ENCODE measurements around the gene PCDH9.

Gene PCDH9

DNA sequence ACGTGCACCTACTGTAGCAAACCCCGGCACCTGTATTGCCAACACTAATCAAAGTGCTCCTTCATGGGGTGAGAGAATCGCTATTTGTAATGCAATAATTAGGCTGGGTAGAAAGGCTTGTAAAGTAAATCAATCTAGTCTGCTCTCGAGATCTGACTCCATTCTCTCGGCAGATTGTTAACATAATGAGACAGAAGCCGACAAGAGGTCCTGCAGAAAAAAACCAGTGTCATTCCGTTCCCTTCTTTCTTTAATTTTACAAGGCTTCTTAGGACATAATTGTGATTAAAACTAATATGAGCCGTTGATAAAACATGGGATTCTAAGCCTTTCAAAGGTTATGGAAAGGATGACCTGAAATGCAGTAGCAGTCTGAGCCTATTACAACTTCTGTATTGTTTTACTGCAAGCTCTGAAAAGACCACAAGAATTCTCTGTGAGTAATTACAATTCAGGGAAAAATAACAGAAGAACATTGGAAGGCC, 530.0 kb downstream of the PCDH9 start:
- DNase-seq = peak; percentile 17

DNA sequence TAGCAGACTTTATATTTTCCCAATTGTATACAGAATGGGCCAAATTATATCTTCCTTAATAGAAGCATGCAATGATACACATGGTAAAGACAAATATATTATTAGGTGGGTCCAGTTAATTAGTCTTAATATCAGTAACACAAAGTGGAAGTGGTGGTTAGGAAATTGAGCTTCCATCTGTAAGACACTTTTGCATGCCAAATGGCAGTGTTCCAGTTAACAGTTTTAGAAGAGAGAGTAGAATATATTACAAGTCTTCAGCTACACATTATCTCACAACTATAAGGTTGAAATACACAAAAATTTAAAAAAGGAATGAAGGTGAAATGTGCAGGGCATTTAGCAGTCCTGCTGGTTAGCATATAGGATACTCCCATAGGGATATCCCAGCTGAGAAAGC, 536.5 kb downstream of the PCDH9 start:
- no peak for DNase-seq

DNA sequence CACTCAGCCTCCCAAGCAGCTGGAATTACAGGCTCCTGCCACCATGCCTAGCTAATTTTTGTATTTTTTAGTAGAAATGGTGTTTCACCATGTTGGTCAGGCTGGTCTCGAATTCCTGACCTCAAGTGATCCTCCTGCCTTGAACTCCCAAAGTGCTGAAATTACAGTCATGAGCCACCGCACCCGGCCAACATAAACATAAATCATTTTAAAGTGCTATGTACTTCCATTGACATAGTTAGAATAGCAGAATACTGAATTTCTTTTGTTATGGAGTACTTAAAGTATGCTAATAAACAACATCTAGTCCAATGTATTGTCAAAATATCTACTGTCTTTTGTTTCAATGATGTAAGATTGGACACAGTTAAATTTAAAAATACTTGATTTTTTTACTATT, 539.0 kb downstream of the PCDH9 start:
- DNase-seq = no peak

DNA sequence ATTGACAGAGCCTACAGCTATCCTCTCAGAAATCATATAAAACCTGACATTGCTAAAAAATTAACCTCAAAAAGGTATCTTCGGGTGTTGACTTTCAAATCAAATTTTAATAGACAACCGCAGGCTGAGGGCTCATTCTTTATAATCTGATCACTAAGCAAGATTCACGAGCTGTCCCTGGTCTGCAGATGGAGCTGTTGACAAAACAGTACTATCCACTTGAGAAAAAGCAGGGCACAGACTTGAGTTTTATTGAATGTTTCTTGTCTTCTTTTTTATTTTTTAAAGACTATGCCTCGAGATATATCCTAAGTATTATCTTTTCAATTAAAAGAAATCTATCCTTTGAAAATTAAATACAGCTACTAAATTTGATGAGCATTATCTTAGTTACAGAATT, 540.5 kb downstream of the PCDH9 start:
- DNase-seq = peak; percentile 31

DNA sequence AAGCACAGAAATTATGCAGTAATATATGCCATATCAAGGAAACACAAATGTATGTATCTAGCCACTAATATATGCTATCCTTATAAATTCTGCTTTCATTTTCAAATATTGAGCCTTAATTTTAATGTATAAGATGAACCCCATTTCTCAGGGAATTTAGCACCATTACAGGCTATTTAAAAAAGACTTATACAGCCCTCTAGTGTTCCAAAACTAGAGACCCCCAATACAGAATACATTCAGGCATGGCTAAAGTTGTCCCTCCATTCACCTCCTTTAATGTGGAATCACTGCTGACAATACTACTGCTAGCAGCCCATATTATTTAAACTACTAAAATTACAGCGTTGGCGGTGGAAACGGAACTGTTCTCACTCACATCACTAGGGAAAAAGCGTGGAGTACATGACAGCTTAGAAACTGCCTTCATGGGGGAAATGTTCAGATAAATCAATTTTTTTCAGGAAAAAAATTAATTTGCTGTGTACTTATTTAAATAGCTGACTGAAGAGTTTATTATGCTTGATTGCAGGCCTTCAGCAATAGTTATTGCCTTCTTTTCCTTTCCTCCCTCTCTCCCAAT, 541.0 kb downstream of the PCDH9 start:
- DNase-seq = peak; percentile 13

DNA sequence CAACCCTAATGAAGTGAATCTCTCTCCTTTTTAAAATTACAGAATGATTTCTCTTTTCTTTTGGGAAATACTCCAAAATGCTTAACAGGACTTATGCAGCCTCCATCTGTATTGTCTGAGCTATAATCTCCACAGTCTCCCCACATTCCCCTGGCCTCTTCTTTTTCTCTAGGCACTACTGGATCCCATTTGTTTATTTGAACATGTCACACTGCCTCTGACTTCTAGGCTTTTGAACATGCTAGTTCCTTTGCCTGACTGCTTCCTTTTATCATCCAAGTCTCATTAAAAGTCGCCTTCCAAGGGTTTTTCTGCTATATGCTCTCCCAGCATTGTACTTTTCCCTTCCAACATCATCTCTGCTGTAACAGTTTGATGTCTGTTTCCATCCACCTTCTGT, 548.7 kb downstream of the PCDH9 start:
- no peak for DNase-seq

DNA sequence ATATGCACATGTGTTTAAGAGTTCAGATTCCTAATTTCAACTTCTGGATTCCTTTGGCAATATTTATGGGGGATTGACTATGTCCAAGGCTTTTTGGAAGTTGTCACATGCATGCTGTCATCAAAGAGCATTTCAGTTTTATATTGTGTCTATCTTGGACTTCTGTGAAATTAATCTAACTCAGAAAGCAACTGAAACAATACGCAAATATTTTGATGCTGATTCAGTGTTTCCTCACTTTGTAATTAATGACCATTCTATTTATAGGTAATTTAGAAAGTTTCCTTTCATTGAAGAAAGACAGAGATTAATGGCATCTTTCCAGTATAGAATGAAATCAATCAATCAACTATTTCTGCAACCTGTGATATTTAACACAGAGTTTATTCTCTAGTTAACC, 550.1 kb downstream of the PCDH9 start:
- DNase-seq = no peak

DNA sequence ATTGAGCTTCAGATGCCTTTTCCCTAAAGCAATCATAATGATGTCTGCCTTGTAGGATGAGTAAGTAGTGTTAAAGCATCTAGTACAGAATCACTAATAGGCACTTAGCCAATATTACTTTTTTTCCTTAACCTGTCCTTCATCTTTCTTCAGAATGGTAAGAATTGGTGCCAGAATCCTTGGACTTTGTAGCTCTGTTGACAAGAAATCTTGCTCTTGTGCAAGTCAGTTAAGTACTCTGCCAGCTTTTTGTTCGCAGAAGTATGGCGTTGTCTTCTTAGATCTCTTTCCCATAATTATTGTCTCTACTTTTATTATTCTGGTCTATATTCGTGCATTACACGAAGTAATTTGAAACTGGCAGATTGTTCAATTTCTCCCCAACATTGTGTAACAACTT, 554.5 kb downstream of the PCDH9 start:
- no peak for DNase-seq

DNA sequence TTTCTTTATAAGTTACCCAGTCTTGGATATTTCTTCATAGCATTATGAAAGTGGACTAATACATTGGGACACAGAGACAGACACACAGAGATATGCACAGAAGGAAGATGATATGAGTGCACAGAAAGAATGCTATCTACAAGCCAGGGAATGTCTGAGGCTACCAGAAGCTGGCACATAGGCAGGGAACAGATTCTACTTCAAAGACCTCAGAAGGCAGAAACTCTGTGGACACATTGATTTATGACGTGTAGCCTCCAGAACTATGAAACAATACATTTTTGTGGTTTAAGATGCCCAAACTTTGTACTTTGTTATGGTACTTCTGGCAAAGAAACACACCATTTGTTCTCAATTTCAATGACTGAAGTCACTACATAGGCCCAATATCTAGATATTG, 556.7 kb downstream of the PCDH9 start:
- DNase-seq = peak; percentile 76

DNA sequence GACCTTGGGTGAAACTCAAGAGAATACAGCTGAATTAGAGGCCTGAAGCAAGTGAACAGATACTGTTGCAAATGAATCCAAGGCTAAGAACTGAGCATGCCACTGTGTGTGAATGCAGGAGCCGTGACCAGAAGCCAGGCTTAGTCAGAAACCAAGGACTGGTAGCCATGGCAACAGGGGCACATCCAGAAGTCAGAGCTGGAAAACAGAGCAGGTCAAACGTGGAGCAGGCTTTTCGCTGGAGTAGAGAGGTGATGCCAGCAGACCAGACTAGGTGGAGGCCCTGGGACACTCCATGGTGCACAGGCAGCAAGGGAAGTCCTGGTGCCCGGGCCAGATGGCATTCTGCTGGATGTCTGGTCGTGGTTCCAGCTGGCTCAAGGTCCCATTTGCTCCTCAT, 564.1 kb downstream of the PCDH9 start:
- DNase-seq = peak; percentile 81

DNA sequence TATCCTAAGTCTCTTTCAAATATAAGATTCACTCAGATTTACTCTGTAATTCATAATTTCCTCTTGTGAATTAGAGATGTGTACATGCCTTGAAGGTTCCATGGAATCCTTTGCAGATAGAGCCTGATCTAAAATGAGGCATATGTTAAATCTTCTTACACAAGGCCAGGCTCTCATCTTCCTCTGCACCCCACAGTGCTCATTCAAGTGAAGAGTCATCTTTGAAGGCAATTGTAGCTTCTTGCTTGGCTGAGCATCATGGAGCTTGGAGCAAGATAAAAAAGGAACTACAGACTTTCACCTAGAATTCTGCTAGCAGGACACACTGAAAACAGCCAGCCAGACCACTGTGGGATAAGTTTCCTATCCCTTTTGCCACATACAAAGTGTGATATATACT, 566.4 kb downstream of the PCDH9 start:
- no peak for DNase-seq

DNA sequence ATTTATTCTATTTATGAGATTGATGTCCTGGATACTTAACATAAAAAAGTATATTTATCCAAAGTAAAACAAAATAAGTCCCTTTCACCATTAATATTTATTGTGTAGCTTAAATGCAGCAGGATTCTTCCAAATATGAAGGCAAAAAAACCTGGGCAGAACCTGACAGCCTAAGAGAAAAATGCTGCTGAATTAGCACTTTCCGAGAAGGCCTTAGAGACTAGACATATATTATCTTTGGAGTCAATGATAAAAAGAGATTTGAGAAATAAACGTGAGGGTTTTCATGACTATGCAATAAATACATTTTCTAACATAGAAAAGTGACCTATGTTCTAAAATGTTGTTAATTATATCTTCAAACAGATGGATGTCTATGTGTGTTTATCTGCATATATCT, 566.9 kb downstream of the PCDH9 start:
- no peak for DNase-seq

DNA sequence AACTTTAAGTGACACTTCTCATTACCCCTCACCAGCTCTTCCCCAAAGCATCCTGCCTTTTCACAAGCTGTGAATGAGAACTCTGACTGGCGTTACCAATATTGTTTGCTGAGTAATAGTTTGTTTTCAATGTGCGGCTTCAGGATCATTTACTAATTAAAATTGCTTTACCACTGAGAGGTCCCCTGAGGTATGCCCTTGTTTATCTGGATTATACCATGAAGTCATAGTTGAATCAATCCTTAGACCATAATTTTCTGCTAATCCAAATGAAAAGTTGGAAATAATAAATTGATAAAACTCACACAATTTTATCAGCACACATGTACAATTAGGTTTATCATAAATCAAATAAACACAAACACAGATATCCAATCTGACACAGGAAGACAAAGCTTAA, 568.8 kb downstream of the PCDH9 start:
- no peak for DNase-seq

DNA sequence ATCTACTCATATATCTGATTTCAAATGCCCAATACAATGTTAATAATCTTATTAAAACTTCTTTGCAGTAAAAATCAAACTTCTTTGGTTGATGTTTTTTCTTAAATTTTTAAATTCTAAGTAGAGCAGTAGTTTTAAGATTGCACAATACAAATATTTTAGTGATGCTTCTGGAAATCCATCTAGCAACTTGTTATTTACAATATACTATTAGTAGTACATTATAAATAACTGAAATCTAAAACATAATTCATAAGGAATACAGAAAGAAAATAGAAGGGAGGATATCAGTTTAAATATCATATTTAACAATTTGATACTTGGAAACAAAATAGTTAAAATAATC, 569.7 kb downstream of the PCDH9 start:
- DNase-seq = no peak

DNA sequence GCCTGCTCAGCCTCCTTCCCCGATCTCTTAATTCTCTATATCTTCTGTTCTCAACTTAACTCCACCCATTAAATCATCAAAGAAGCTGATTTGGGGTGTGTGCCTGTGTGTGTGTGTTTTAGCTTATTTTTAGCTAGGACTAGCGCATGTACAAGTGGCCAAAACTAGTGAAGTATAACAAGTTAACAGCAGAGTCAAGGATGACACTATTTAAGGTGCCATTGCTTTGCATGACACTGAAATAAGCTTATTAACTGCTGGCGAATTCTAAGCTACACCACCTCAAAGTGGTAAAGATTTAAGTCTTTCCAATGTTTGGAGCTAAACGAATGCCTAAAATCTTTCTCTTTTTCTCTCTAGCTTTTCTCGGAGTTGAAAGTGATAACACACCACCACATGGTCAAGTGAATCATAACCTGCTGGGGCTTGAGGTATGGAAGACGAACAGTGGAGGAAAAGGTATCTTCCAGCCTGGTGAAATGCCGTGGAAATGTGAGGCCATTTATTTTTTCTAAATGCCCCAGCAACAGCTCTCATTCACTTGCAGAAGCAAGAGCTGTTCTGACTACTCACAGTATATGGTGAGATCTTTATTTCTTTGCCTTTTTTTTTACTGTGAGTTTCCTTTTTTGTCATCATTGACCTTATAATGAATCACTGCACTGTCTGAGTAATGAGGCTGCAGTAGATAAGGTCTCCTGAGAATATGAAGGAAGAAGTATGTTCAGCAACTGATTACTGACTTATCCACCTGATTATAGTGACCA, 570.3 kb downstream of the PCDH9 start:
- DNase-seq = peak; percentile 75

DNA sequence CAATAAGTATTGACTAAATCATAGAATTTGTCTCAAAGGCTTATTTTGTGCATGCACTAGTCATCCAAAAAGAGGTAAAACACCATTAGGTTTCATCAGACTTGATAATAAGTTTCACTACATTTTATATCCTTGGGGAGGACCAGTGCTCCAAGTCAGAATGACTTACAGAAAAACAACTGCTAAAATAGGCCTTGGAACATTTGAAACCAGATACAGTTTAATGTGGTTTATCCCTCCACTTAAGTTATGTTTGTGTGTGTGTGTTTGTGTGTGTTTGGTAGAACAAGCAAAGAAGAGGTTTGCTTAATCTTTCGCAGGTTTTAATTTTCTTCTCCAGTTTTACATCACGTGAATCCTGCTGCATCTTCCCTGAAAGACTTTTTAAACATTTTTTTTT, 570.9 kb downstream of the PCDH9 start:
- DNase-seq = no peak

DNA sequence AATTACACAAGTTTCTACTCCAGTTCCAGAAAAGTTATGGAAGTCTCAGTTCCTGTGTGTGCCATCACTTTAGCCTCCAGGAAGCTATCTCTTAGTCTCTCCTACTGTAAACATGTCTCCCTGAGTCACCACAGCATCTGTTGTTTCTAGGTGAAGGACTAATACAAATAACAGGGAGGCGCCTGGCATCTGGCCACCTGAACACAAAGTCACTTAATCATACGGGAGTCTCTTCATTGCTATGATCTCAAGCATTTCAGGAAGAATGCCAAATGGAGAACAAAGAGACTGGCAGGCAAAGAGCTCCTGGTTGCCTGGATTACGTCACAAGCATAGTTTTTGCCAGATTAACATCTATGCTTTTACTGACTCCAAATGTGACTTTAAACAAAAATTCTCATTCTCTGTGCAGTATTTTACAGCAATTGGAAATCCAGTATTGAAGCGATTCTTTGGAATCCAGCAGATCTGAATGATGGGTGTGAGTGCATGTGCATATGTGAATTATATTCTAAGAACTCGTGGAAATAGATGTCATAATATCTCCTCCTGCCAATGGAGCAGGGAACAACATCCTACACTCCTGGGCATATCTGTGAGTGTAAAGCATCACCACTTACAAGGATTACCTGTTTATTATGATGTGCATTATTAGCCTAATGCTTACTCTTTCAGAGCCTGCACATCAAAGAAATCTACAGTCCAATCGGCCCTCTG, 572.8 kb downstream of the PCDH9 start:
- DNase-seq = peak; percentile 92

DNA sequence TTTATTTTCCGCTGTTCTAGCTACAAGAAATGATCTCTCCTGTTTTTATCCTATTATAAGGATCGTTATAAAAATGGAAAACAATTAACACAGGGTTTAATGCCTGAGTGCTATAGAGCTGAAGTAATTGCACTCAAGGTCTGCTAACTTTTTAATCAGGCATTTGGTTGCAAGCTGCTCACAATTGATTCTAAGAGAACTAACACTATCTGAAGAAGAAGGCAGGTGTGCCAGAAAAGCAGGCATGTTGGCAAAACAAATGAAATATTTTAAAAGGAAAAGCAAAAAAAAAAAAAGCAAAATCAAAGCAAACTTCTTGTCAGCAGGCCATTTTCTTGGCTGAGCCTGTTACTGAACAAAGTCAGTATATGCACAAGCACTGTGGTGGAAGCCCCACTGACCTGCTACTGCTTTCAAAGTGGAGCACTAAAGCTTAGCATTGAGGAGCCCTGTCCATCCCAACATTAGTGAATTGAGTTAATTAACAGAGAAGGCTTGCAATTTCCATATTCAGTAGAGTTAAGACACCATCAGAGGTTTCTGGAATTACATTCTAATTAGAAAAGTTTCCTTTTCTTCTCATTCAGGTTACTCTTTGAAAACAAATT, 574.2 kb downstream of the PCDH9 start:
- DNase-seq = no peak

DNA sequence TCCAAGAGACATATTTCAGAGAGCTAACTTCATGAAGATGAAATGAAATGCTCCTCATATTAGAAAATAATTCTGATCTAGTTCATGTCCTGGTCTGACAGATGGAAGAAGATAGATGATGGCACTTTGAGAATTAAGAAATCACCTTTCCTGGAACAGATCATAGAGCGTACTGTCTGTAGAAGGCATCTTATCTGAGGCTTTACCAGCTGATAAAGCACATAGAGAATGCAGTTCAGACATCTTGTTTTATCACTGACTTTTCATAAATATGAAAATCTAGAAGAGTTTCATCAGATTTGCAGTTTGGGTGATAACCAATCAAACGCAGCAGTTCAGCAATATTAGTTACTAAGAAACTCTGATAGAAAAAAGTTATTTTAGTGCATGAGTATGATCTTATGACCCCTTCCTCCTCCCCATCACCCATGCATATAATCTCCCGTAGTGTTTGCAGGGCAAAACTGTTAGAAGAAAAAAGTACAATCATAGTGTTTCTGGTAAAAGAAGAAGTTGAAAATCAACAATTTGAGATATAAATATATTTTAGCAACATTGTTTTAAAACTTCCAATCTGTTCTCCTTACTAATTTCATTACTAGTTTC, 585.2 kb downstream of the PCDH9 start:
- DNase-seq = no peak

DNA sequence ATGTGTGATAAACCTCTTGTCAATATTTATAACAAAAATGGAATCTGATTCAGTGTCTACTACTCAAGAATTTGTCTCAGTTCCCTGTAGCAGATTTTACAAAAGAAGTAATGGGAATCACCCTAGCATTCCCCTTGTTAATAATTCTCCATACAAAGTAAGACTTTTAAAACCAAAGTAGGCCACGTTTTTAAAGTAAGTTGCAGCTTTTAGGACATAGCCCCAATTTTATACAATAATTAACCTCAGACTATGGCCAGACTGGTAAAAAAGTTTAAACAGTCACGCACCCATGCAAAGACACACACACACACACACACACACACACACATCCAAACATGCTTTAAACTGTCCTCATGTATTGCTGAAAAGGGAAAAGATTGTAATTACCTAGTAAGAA, 589.9 kb downstream of the PCDH9 start:
- DNase-seq = no peak

DNA sequence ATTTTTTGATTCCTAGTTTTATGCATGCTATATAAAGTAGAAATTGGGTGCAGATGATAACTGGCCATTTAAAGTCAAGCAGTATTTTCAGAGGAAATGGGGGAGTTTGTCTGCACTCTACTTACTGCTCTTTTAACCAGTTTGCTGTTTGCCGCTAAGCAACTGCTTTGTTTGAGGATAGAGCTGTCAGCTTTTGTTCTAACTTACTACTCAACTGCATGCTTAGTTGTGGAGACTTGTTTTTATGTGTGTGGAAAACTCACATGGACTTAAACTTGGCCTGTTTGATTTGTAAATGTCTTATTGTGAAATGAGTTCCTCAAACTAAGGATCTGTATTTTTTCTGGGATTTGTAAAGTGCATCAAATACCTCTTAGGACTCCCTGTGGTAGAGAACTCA, 591.1 kb downstream of the PCDH9 start:
- no peak for DNase-seq

DNA sequence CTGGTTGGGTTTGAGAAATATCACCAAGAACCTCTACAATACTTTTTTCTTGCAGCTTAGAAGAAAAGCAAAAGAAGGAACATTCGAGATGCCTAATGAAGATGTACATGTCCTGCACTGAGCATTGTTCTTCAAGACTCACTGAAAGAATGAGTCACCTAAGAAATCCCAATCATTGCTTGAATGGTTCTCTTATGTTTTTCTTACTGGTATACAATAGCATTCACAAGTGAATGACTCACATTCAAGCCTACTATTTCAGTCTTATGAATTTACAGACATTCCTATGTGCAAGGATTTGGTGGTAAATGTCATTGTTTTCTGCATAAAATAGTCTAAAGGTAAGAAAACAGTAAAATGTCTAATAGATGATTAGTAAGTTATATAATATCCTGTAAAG, 594.6 kb downstream of the PCDH9 start:
- DNase-seq = peak; percentile 91

DNA sequence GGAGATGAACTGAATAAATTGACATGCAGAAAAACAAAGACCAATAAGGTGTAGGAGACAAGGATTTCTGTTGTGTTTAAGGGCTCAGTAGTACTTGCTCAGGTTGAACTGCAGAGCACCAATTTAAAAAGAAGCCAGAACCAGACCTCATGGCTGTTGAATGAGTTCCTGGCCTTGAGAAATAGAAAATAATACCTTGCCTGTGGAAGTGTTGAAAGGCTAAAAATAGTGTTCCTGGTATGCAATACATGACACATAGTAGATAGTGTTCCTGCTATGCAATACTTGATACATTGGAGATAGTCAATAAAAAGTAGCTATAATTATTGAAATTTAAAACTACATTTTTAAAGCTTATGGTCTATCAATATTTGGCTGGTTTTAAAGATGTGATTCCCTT, 595.8 kb downstream of the PCDH9 start:
- peak; percentile 41 for DNase-seq

Data from fibroblast of skin of right biceps (primary cell).